Lung microvascular endothelial cell (primary cell): Measurements from ENCODE around the gene ANKRD6. TPM values are rescaled to one million over a fixed set of nuclear protein-coding genes. Genes with fewer than 3 reads are reported as not detected.
"Not testable (repeated sequence)": the region's sequence is repeated elsewhere in the genome, so short reads cannot be mapped to it uniquely, and the experiment has no call there.

Experiments used
- DNase-seq, 2 donors: peaks; one replicate each; pipeline versions ENCODE4 v3.0.0 to v3.0.0-alpha.2; 2010; ENCODE audit warnings: low read depth in 2 of 2
- total RNA-seq: library from RNA; depleted of rRNA; stranded (reverse); fragments of >200 nt; gene quantifications from 2 replicates; pipeline ENCODE4 v1.2.1, GENCODE V29; 2014

Gene ANKRD6
- 3.7 and 13.9 TPM in 2 replicates for total RNA-seq

- DNase-seq, result peak; percentile 37 to 67
These were observed at the start of gene ANKRD6 for GRCh38 chr6:89432875-89433251. ANKRD6 (plus strand) TSS chr6:89433152; CDS start chr6:89566977, 133,825 bp downstream.

- DNase-seq, result peak in 1 of 2 donors; percentile 69
These were observed 47.7 kb upstream of the ANKRD6 start for GRCh38 chr6:89385156-89385667.

- no peak for DNase-seq
These were observed 47.1 kb upstream of the ANKRD6 start for GRCh38 chr6:89385846-89386245.

GRCh38 chr6:89386917-89387491, 45.9 kb upstream of the ANKRD6 start:
- DNase-seq, result no peak

- DNase-seq, result no peak
These were observed 45.3 kb upstream of the ANKRD6 start for GRCh38 chr6:89387516-89388201.

- no peak for DNase-seq
These were observed 44.1 kb upstream of the ANKRD6 start for GRCh38 chr6:89388846-89389245.

- DNase-seq, result no peak
These were observed 40.1 kb upstream of the ANKRD6 start for GRCh38 chr6:89392823-89393222.

- DNase-seq, result no peak
These were observed 39.3 kb upstream of the ANKRD6 start for GRCh38 chr6:89393659-89394058.

GRCh38 chr6:89397884-89398283, 35.1 kb upstream of the ANKRD6 start:
- not testable (repeated sequence) for DNase-seq

GRCh38 chr6:89398762-89399525, 34.0 kb upstream of the ANKRD6 start:
- DNase-seq, result no peak

GRCh38 chr6:89400050-89400449, 32.9 kb upstream of the ANKRD6 start:
- no peak for DNase-seq

- no peak for DNase-seq
These were observed 32.0 kb upstream of the ANKRD6 start for GRCh38 chr6:89400912-89401399.

- DNase-seq, result no peak
These were observed 30.2 kb upstream of the ANKRD6 start for GRCh38 chr6:89402776-89403175.

GRCh38 chr6:89404512-89404911, 28.4 kb upstream of the ANKRD6 start:
- no peak for DNase-seq

GRCh38 chr6:89406141-89406540, 26.8 kb upstream of the ANKRD6 start:
- no peak for DNase-seq

- DNase-seq, result no peak
These were observed 23.4 kb upstream of the ANKRD6 start for GRCh38 chr6:89409461-89410035.

GRCh38 chr6:89410231-89410761, 22.7 kb upstream of the ANKRD6 start:
- no peak for DNase-seq

GRCh38 chr6:89410788-89411144, 22.2 kb upstream of the ANKRD6 start:
- DNase-seq, result no peak

- peak in 1 of 2 donors; percentile 8 for DNase-seq
These were observed 21.5 kb upstream of the ANKRD6 start for GRCh38 chr6:89411145-89412070.
